ENCODE measurements around the gene KLRK1. TPM values are rescaled to one million over a fixed set of nuclear protein-coding genes. Genes with fewer than 3 reads are reported as not detected.
"Not testable (repeated sequence)": the region's sequence is repeated elsewhere in the genome, so short reads cannot be mapped to it uniquely, and the experiment has no call there.

The KLRK1 gene
- total RNA-seq, 1 experiment from 2014 or later = not detected

GRCh38 chr12:10395390-10395998 lies 5.7 kb upstream of the KLRK1 start:
- intact Hi-C loops (cut with micrococcal nuclease; ENCODE audit: unreplicated experiment) = loop anchor here (2.0 kb wide), 2 partner anchors 23 to 35 kb away; no protein-coding TSS in a partner anchor
- DNase-seq = peak; percentile 51
- Mint-ChIP-seq H3K27me3 (ENCODE audit: unreplicated experiment) (no peaks in the 10 kb centered on the region), H3K4me1 (ENCODE audit: low read depth, unreplicated experiment) (peaks cover 32% of the 10 kb centered on the region), H3K27ac (ENCODE audit: unreplicated experiment) (peak overlapping the region; percentile 97), H3K9me3 (ENCODE audit: low read depth, unreplicated experiment) (no peaks in the 10 kb centered on the region), H3K36me3 (ENCODE audit: insufficient read depth, unreplicated experiment) (peaks cover 6% of the 10 kb centered on the region), H3K4me3 (ENCODE audit: low read depth, unreplicated experiment) (peak overlapping the region; percentile 58)
- no peak for TF ChIP-seq CTCF (IDR thresholded peaks at IDR 0.05; ENCODE audit: unreplicated experiment)
- BruUV-seq (replicated peaks) = no TSS peak
- CTCF ChIA-PET = interaction anchor here (0.6 kb wide), 1 partner anchor 95 kb away, joined by 3 read pairs; no protein-coding TSS in a partner anchor

- BruUV-seq (replicated peaks); H3K9me3 Mint-ChIP-seq (ENCODE audit: low read depth, unreplicated experiment); H3K27me3 Mint-ChIP-seq (ENCODE audit: unreplicated experiment); CTCF ChIA-PET; H3K36me3 Mint-ChIP-seq (ENCODE audit: insufficient read depth, unreplicated experiment); DNase-seq: not testable (repeated sequence)
- peak overlapping the region; percentile 1 for H3K4me3 Mint-ChIP-seq (ENCODE audit: low read depth, unreplicated experiment)
- intact Hi-C loops (cut with micrococcal nuclease; ENCODE audit: unreplicated experiment) = loop anchor here (2.0 kb wide), 2 partner anchors 22 to 34 kb away; no protein-coding TSS in a partner anchor
- H3K27ac Mint-ChIP-seq (ENCODE audit: unreplicated experiment) = peak overlapping the region; percentile 97
- peaks cover 32% of the 10 kb centered on the region for H3K4me1 Mint-ChIP-seq (ENCODE audit: low read depth, unreplicated experiment)
Observed at GRCh38 chr12:10394531-10395152, 4.8 kb upstream of the KLRK1 start.

GRCh38 chr12:10393291-10393690 lies 3.5 kb upstream of the KLRK1 start:
- Mint-ChIP-seq H3K27me3 (ENCODE audit: unreplicated experiment) (no peaks in the 10 kb centered on the region), H3K4me1 (ENCODE audit: low read depth, unreplicated experiment) (peaks cover 32% of the 10 kb centered on the region)

GRCh38 chr12:10392394-10392930 lies 2.6 kb upstream of the KLRK1 start:
- no peak overlapping the region for H3K4me3 Mint-ChIP-seq (ENCODE audit: low read depth, unreplicated experiment)
- no peaks in the 10 kb centered on the region for H3K27me3 Mint-ChIP-seq (ENCODE audit: unreplicated experiment)
- no peak for TF ChIP-seq CTCF (IDR thresholded peaks at IDR 0.05; ENCODE audit: unreplicated experiment)
- BruUV-seq (replicated peaks) = no TSS peak
- peaks cover 6% of the 10 kb centered on the region for H3K36me3 Mint-ChIP-seq (ENCODE audit: insufficient read depth, unreplicated experiment)
- intact Hi-C loops (cut with micrococcal nuclease; ENCODE audit: unreplicated experiment) = no loop called here
- H3K27ac Mint-ChIP-seq (ENCODE audit: unreplicated experiment) = no peak overlapping the region
- CTCF ChIA-PET = no interaction called here
- peak; percentile 38 for DNase-seq
- H3K4me1 Mint-ChIP-seq (ENCODE audit: low read depth, unreplicated experiment) = peaks cover 32% of the 10 kb centered on the region
- no peaks in the 10 kb centered on the region for H3K9me3 Mint-ChIP-seq (ENCODE audit: low read depth, unreplicated experiment)

More at GRCh38 chr12:10393291-10393690, 3.5 kb upstream of the KLRK1 start:
- DNase-seq = no peak
- no peaks in the 10 kb centered on the region for H3K9me3 Mint-ChIP-seq (ENCODE audit: low read depth, unreplicated experiment)
- TF ChIP-seq CTCF (IDR thresholded peaks at IDR 0.05; ENCODE audit: unreplicated experiment) = no peak
- BruUV-seq (replicated peaks) = no TSS peak
- CTCF ChIA-PET = no interaction called here
- H3K4me3 Mint-ChIP-seq (ENCODE audit: low read depth, unreplicated experiment) = no peak overlapping the region
- intact Hi-C loops (cut with micrococcal nuclease; ENCODE audit: unreplicated experiment) = no loop called here
- H3K36me3 Mint-ChIP-seq (ENCODE audit: insufficient read depth, unreplicated experiment) = peaks cover 6% of the 10 kb centered on the region
- no peak overlapping the region for H3K27ac Mint-ChIP-seq (ENCODE audit: unreplicated experiment)

GRCh38 chr12:10390991-10391390 lies 1.1 kb upstream of the KLRK1 start:
- H3K36me3 Mint-ChIP-seq (ENCODE audit: insufficient read depth, unreplicated experiment); H3K27ac Mint-ChIP-seq (ENCODE audit: unreplicated experiment); DNase-seq; H3K4me3 Mint-ChIP-seq (ENCODE audit: low read depth, unreplicated experiment); intact Hi-C loops (cut with micrococcal nuclease; ENCODE audit: unreplicated experiment); H3K9me3 Mint-ChIP-seq (ENCODE audit: low read depth, unreplicated experiment); H3K27me3 Mint-ChIP-seq (ENCODE audit: unreplicated experiment); BruUV-seq (replicated peaks): not testable (repeated sequence)
- CTCF ChIA-PET = interaction anchor here (0.5 kb wide), 1 partner anchor 123 kb away, joined by 4 read pairs; no protein-coding TSS in a partner anchor
- peaks cover 31% of the 10 kb centered on the region for H3K4me1 Mint-ChIP-seq (ENCODE audit: low read depth, unreplicated experiment)
